IPS-15b (cell line): ENCODE data around the gene IFI44.

Experiments
- H3K27me3 ChIP-seq: one replicate; pipeline ENCODE4 v1.6.1; 2013; ENCODE audit warnings: low read length; ENCODE audit not compliant: control insufficient read depth, insufficient read depth
- H3K36me3 ChIP-seq: one replicate; pipeline ENCODE4 v1.6.1; 2013; ENCODE audit warnings: low read length; ENCODE audit not compliant: control insufficient read depth, insufficient read depth
- H3K4me1 ChIP-seq: one replicate; pipeline ENCODE4 v1.6.1; 2013; ENCODE audit warnings: mild to moderate bottlenecking, low read length; ENCODE audit not compliant: control insufficient read depth, insufficient read depth
- H3K4me3 ChIP-seq: one replicate; pipeline ENCODE4 v1.5.1; 2013; ENCODE audit warnings: low read depth, low read length
- H3K9ac ChIP-seq: one replicate; pipeline ENCODE4 v1.6.1; 2013; ENCODE audit warnings: low read depth, mild to moderate bottlenecking, low read length
- H3K9me3 ChIP-seq: one replicate; pipeline ENCODE4 v1.6.1; 2013; ENCODE audit warnings: mild to moderate bottlenecking, low read length; ENCODE audit not compliant: control insufficient read depth, insufficient read depth

The IFI44 gene, protein sequence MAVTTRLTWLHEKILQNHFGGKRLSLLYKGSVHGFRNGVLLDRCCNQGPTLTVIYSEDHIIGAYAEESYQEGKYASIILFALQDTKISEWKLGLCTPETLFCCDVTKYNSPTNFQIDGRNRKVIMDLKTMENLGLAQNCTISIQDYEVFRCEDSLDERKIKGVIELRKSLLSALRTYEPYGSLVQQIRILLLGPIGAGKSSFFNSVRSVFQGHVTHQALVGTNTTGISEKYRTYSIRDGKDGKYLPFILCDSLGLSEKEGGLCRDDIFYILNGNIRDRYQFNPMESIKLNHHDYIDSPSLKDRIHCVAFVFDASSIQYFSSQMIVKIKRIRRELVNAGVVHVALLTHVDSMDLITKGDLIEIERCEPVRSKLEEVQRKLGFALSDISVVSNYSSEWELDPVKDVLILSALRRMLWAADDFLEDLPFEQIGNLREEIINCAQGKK

DNA sequence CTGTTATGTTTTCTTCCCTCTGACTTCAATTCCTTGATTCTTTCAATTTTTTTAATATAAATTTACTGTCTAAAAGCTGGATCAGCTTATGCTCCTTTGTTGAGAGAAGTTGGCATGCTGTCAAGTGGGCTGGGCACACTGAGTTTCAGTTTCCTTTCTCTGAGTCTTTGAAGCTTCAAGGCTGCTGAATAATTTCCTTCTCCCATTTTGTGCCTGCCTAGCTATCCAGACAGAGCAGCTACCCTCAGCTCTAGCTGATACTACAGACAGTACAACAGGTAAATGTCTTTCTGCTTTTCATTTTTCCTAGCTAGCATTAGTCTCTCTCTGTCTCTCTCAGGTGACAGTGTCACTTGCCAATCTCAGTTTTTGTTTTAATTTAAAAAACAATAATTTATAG lies at the start of gene IFI44:
IFI44 (plus strand) TSS at position 204 of the 400 bp plus-strand sequence. CDS start 365 bp downstream, outside the sequence.
- Histone ChIP-seq H3K36me3 (no peaks in the 10 kb centered on the region), H3K27me3 (peaks cover 7% of the 10 kb centered on the region), H3K4me1 (no peaks in the 10 kb centered on the region), H3K9ac (no peak within 1 kb of the TSS), H3K9me3 (no peaks in the 10 kb centered on the region), H3K4me3 (no peak within 1 kb of the TSS)

DNA sequence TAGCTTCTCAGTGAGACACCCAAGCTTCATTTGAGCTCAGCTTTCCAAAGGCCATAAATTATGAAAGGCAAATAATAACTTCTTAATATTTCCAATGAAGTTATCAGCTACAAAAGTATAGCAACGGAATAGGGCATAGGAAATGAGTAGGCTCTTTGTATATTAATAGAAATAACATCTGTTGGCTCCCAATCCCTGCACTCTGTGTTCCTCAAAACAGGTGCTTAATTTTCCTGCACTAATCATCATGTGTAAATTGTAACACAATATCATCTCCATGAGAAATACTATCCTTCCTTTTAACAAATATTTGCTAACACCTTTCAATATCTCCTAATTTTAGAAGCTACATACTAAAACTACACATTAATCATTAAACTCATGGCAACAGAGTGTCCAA lies 48.6 kb upstream of the IFI44 start:
- Histone ChIP-seq H3K36me3 (no peaks in the 10 kb centered on the region), H3K27me3 (no peaks in the 10 kb centered on the region), H3K9me3 (no peaks in the 10 kb centered on the region), H3K4me1 (no peaks in the 10 kb centered on the region), H3K9ac (no peak overlapping the region), H3K4me3 (no peak overlapping the region)

DNA sequence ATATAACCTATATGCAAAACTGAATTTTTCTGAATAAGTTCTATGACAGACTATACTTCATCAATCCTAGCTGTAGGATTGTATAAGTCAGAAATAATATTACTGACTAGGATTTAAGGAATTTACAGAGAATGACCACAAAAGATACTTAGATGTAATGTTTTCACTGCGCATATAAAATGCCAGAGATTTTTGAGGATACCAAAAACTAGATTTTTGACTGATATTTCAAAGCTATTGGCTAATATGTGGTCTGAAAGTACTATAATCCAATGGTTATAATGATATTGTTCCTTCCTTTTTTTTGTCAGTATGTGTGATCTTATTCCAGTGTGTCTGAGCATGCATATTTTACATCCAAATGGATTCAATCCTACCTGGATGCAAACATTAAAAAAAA lies 46.4 kb upstream of the IFI44 start:
- Histone ChIP-seq H3K4me3 (no peak overlapping the region), H3K9me3 (no peaks in the 10 kb centered on the region), H3K9ac (no peak overlapping the region), H3K27me3 (no peaks in the 10 kb centered on the region), H3K4me1 (no peaks in the 10 kb centered on the region), H3K36me3 (no peaks in the 10 kb centered on the region)

DNA sequence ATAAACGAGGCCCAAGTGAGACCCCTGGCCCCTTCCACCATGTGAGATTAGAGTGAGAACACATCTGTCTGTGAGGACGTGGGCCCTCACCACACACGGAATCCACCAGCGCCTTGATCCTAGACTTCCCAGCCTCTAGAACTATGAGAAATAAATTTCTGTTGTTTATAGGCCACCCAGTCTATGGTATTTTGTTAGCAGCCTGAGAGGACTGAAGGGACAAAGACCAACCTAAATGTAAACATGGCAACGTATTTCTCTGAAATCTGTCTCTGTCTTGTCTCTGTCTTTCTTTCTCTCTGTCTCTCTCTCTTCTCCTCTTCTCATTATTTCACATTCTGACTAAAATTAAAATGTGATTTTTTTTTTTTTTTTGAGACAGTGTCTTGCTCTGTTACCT lies 45.0 kb upstream of the IFI44 start:
- Histone ChIP-seq H3K36me3 (no peaks in the 10 kb centered on the region), H3K9me3 (no peaks in the 10 kb centered on the region), H3K4me1 (no peaks in the 10 kb centered on the region), H3K4me3 (no peak overlapping the region), H3K9ac (no peak overlapping the region), H3K27me3 (no peaks in the 10 kb centered on the region)

DNA sequence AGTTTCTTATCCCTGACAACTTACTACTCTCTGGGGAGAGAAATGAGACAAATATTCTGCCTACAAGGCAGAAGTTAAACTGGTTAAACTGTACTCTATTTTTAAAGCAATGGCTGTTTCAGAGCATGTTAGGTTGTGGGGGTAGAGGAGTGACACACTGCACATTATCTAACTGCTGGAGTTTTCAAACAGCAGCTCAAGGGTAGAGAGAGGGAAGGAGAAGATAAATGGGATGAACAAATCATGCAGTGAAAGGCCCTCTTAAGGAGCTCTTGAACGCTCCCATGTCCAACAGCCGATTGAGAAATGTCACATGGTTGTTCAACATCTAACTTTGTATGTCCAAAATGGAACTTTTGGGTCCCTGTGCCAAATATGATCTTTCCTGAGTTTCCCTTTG lies 43.4 kb upstream of the IFI44 start:
- H3K27me3 ChIP-seq: no peaks in the 10 kb centered on the region
- H3K36me3 ChIP-seq: no peaks in the 10 kb centered on the region
- no peaks in the 10 kb centered on the region for H3K9me3 ChIP-seq
- H3K4me3 ChIP-seq: no peak overlapping the region
- no peaks in the 10 kb centered on the region for H3K4me1 ChIP-seq
- no peak overlapping the region for H3K9ac ChIP-seq

DNA sequence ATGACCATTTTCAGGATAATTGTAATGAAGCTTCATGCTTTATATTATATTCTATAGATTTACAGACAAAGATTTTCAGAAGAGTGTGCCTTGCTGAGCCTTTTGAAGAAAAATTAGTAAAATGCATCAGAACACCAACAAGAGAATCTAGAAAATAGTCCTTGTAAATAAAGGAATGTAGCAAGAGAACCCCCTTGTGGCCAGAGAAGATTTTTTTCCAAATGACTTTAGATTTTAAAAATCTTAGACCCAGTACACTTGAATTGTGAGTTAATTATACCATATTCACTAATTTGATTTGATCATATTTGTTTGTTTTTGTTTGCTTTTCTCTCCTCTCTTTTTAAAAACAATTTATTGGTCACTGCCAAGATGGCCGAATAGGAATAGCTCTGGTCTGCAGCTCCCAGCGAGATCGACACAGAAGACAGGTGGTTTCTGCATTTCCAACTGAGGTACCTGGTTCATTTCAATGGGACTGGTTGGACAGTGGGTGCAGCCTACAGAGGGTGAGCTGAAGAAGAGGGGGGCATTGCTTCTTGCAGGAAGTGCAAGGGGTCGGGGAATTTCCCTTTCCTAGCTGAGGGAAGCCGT lies 42.2 kb upstream of the IFI44 start:
- Histone ChIP-seq H3K27me3 (no peaks in the 10 kb centered on the region), H3K9me3 (no peaks in the 10 kb centered on the region), H3K36me3 (no peaks in the 10 kb centered on the region), H3K4me1 (no peaks in the 10 kb centered on the region), H3K9ac (no peak overlapping the region), H3K4me3 (no peak overlapping the region)

DNA sequence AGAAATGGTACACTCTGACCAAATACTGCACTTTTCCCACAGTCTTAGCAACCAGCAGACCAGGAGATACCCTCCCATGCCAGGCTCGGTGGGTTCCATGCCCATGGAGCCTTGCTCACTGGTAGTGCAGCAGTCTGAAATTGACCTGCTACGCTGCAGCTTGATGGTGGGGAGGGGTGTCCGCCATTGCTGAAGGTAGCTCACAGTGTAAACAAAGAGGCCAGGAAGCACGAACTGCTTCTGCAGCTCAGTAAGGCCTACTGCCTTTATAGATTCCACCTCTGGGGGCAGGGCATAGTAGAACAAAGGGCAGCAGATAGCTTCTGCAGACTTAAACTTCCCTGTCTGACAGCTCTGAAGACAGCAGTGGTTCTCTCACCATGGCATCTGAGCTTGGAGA lies 41.7 kb upstream of the IFI44 start:
- no peaks in the 10 kb centered on the region for H3K27me3 ChIP-seq
- H3K4me1 ChIP-seq: no peaks in the 10 kb centered on the region
- H3K4me3 ChIP-seq: no peak overlapping the region
- no peaks in the 10 kb centered on the region for H3K9me3 ChIP-seq
- H3K36me3 ChIP-seq: no peaks in the 10 kb centered on the region
- H3K9ac ChIP-seq: no peak overlapping the region

DNA sequence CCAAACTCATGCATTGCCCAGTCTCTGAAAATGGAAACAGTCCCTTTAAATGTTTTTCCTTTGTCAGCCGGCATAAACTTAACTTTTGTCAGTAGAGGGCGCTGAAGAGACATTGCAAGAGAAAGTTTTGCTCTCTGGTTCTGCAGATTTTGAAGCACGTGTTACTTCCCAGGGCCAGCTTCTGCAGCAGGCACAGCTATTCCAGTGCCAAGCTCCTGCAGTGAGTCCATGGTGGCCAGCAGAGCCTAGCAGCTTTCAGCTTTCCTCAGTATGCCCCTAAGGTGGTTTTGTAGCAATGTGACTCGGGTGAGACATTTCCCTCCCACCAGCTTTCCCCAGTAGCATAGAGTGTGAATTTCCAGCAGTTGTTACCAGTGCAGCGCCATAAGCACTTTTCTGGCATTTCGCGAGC lies 32.0 kb upstream of the IFI44 start:
- Histone ChIP-seq H3K9ac (no peak overlapping the region), H3K4me1 (no peaks in the 10 kb centered on the region), H3K9me3 (no peaks in the 10 kb centered on the region), H3K4me3 (no peak overlapping the region), H3K36me3 (no peaks in the 10 kb centered on the region), H3K27me3 (no peaks in the 10 kb centered on the region)

DNA sequence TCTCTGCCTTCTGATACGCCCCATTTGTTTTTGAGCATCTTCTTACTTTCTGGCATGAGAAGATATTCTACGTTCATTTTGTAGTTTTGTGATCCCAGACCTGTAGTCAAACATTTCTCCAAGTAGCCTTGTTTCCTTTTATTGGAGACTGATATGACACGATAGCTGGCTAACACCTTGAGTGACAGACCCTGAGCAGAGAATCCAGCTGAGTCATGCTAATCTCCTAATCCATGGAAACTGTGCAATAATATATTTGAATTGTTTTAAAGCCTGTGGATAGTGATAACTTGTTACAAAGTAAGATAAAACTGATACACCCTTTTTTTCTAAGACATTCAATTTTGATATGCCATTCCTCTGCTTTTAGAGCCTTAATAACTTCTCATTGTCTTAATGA lies 30.6 kb upstream of the IFI44 start:
- Histone ChIP-seq H3K9me3 (no peaks in the 10 kb centered on the region), H3K4me3 (no peak overlapping the region), H3K4me1 (no peaks in the 10 kb centered on the region), H3K36me3 (no peaks in the 10 kb centered on the region), H3K27me3 (no peaks in the 10 kb centered on the region), H3K9ac (no peak overlapping the region)

DNA sequence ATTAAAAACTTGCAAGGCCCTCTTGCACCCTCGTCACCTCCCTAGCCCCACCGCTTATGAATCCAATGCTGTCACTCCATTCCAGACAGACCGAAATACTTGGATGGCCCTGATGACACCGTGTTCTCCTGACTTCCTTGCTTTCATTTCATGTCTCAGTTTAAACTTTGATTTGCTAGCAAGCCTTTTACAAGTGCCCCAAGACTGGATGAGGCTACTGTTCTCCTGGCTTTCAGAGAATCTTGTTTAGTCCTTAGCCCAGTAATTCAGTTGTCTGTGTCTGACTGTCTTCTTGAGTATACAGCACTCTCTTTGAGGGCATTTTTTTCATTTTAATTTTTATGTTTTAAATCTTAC lies 30.2 kb upstream of the IFI44 start:
- H3K4me1 ChIP-seq: no peaks in the 10 kb centered on the region
- H3K4me3 ChIP-seq: no peak overlapping the region
- no peaks in the 10 kb centered on the region for H3K9me3 ChIP-seq
- H3K27me3 ChIP-seq: no peaks in the 10 kb centered on the region
- H3K9ac ChIP-seq: no peak overlapping the region
- no peaks in the 10 kb centered on the region for H3K36me3 ChIP-seq

DNA sequence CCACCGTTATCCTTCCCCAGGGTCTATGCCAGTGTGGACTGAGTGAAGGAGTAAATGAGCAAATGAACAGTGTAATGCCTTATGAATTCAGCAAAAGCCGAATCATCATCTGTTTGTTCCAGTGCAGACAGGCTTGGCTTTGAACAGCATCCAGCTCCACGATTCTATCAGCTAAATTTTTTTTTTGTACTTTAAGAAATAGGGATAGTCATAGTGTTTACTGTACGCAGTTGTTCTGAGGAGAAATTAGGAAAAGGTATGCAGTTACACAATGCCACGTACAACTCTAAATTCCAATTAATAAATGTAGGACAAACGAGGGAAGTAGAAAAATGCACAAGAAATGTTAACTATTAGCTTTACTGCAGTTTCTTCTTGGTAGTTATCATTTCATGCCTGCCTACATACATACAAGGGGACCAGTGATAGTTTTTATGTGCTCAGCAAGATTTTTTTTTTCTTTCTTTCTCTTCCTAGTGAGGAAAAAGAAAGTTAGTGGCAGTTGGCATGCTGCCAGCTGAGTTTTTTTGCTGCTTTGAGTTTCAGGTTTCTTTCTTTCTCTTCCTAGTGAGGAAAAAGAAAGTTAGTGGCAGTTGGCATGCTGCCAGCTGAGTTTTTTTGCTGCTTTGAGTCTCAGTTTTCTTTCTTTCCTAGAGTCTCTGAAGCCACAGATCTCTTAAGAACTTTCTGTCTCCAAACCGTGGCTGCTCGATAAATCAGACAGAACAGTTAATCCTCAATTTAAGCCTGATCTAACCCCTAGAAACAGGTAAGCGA lies 29.6 kb upstream of the IFI44 start, which contains the start of gene IFI44L:
IFI44L (plus strand) TSS at position 646 of the 777 bp plus-strand sequence. CDS start 7,468 bp downstream, outside the sequence.
- no peaks in the 10 kb centered on the region for H3K36me3 ChIP-seq
- H3K27me3 ChIP-seq: no peaks in the 10 kb centered on the region
- H3K4me3 ChIP-seq: no peak within 1 kb of the TSS
- no peak within 1 kb of the TSS for H3K9ac ChIP-seq
- H3K4me1 ChIP-seq: no peaks in the 10 kb centered on the region
- no peaks in the 10 kb centered on the region for H3K9me3 ChIP-seq
